HepG2 (cell line): Measurements from ENCODE around the gene NDUFS5. TPM values are rescaled to one million over a fixed set of nuclear protein-coding genes. Genes with fewer than 3 reads are reported as not detected.

Experiments used
- CBX2 ChIP-seq, 2 experiments: fragments of 200-600 bp in 1 of 2; sonication (generic); formaldehyde crosslinking in 1 of 2; IDR thresholded peaks; 2 replicates each; pipeline versions ENCODE4 v1.7.0 to v1.8.1; 2018 to 2022; ENCODE audit warnings: low read depth in 2 of 2, low read length in 1 of 2, mild to moderate bottlenecking in 1 of 2, missing genetic modification reagents in 1 of 2
- ELF3 ChIP-seq: IDR thresholded peaks from 2 replicates; pipeline ENCODE4 v1.6.1; 2016; ENCODE audit warnings: missing genetic modification reagents, missing compliant biosample characterization
- IRF1 ChIP-seq: sonication (generic); formaldehyde crosslinking; IDR thresholded peaks from 2 replicates; pipeline ENCODE4 v1.4.0; 2020; ENCODE audit warnings: low read depth, mild to moderate bottlenecking, missing genetic modification reagents
- KDM5B ChIP-seq: sonication (generic); formaldehyde crosslinking; IDR thresholded peaks from 2 replicates; pipeline ENCODE4 v1.4.0; 2020; ENCODE audit warnings: missing genetic modification reagents, mild to moderate bottlenecking, borderline replicate concordance
- PHF20 ChIP-seq: sonication (generic); formaldehyde crosslinking; IDR thresholded peaks from 2 replicates; pipeline ENCODE4 v1.5.0; 2020; ENCODE audit warnings: mild to moderate bottlenecking, missing genetic modification reagents
- SATB2 ChIP-seq: sonication (generic); formaldehyde crosslinking; IDR thresholded peaks from 2 replicates; pipeline ENCODE4 v1.5.0; 2020; ENCODE audit warnings: missing genetic modification reagents
- SMYD3 ChIP-seq: sonication (generic); formaldehyde crosslinking; IDR thresholded peaks from 2 replicates; pipeline ENCODE4 v1.8.1; 2023; ENCODE audit warnings: mild to moderate bottlenecking, missing genetic modification reagents
- SNAI1 ChIP-seq: sonication (generic); formaldehyde crosslinking; IDR thresholded peaks from 2 replicates; pipeline ENCODE4 v1.5.0; 2020; ENCODE audit warnings: mild to moderate bottlenecking, missing genetic modification reagents, borderline replicate concordance
- TFAP4 ChIP-seq: sonication (generic); IDR thresholded peaks from 2 replicates; pipeline ENCODE4 v1.6.1; 2016; ENCODE audit warnings: low read depth, borderline replicate concordance
- ZBTB34 ChIP-seq: sonication (generic); formaldehyde crosslinking; IDR thresholded peaks from 2 replicates; pipeline ENCODE4 v1.8.0; 2022; ENCODE audit warnings: mild to moderate bottlenecking, missing genetic modification reagents
- ZEB1 ChIP-seq: IDR thresholded peaks from 2 replicates; pipeline ENCODE4 v1.6.1; 2012; ENCODE audit warnings: mild to moderate bottlenecking, low read depth, inconsistent platforms; ENCODE audit not compliant: insufficient replicate concordance
- ZNF34 ChIP-seq: sonication (generic); formaldehyde crosslinking; IDR thresholded peaks from 2 replicates; pipeline ENCODE4 v1.4.0; 2020; ENCODE audit warnings: mild to moderate bottlenecking, missing genetic modification reagents, borderline replicate concordance
- ZNF430 ChIP-seq: sonication (generic); formaldehyde crosslinking; IDR thresholded peaks from 2 replicates; pipeline ENCODE4 v1.9.0; 2021; ENCODE audit warnings: mild to moderate bottlenecking, missing genetic modification reagents
- ZNF44 ChIP-seq: sonication (generic); formaldehyde crosslinking; IDR thresholded peaks from 2 replicates; pipeline ENCODE4 v1.5.1; 2020; ENCODE audit warnings: mild to moderate bottlenecking, missing genetic modification reagents
- ZNF670 ChIP-seq: sonication (generic); formaldehyde crosslinking; IDR thresholded peaks from 2 replicates; pipeline ENCODE4 v1.8.0; 2022; ENCODE audit warnings: mild to moderate bottlenecking, missing genetic modification reagents, borderline replicate concordance
- ZNF781 ChIP-seq: sonication (generic); formaldehyde crosslinking; IDR thresholded peaks from 2 replicates; pipeline ENCODE4 v1.5.1; 2020; ENCODE audit warnings: borderline replicate concordance, mild to moderate bottlenecking, missing genetic modification reagents; ENCODE audit errors: not compliant biosample characterization
- polyA plus RNA-seq, 8 experiments: library from polyadenylated mRNA; depleted of rRNA in 3 of 8; stranded (reverse) in 7 of 8; unstranded in 1 of 8; fragments of >200 nt; fragmentation: Illumina TruSeq in 4 of 8; extraction: Trizol in 4 of 8; gene quantifications; 2 replicates each; pipeline versions ENCODE4 v1.2.1 to v1.2.3, GENCODE V29; 2011 to 2016; ENCODE audit warnings: low read depth in 4 of 8, missing spikeins in 1 of 8, mixed read lengths in 1 of 8; ENCODE audit not compliant: insufficient read depth in 1 of 8
- total RNA-seq, 5 experiments: library from RNA; depleted of rRNA; stranded (reverse); fragments of >200 nt; fragmentation: Illumina TruSeq; extraction: Trizol; gene quantifications; 2 replicates each; pipeline ENCODE4 v1.2.3, GENCODE V29; 2016; ENCODE audit warnings: low read depth in 1 of 5
- TF ChIP-seq, protein P1 (sequence below): sonication (generic); formaldehyde crosslinking; IDR thresholded peaks from 2 replicates; pipeline ENCODE4 v1.9.0; 2021; ENCODE audit warnings: mild to moderate bottlenecking, missing genetic modification reagents

The NDUFS5 gene
- total and polyA plus RNA-seq, 2 of the 13 experiments (the other 11 are each of a cell fraction or from before 2014, with no cell fraction given): 263 to 466 TPM

DNA sequence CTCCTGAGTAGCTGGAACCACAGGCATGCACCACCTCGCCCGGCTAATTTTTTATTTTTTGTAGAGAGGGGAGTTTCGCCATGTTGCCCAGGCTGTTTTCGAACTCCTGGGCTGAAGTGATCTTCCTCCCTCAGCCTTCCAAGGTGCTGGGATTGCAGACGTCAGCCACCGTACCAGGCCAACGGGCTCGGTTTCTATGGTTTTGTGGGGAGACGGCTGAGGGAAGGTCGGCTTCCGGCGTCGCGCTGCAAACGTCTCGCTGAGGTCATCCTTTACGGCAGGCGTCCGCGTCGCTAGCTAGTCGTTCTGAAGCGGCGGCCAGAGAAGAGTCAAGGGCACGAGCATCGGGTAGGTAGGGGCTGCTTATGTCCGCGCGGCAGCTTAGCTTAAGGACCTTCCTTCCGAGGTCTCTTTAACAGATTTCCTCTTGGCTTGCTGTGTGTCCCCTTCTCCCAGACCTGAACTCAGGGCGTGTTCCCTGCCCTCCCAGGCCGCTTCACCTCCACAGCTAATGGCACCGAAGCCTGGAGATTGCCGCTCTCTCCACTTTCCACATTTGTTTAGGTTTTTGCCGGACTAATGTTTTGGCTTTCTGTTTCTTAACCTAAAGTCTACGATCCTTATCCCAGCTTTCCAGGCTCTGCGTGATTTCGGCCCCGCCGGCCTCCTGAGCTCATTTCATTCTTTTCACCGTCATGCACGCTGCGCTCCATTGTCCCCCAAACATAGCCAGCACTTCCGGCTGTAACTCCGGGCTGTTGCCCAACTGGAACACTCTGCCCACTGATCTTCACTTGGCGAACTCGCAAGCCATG lies at the start of gene NDUFS5 (continued):
- TF ChIP-seq IRF1 (CRISPR knock-in tag) (no peak), ZNF34 (CRISPR knock-in tag) (no peak), ELF3 (CRISPR knock-in tag) (peak; percentile 40; the same call in 1 of the 2 replicates), PHF20 (CRISPR knock-in tag) (peak; percentile 77), ZNF781 (CRISPR knock-in tag) (peak; percentile 11), SNAI1 (CRISPR knock-in tag) (0 out of 2 replicates have a peak, but pooled peaks have one; percentile 76), ZNF44 (CRISPR knock-in tag) (no peak), ZBTB34 (CRISPR knock-in tag) (peak; percentile 70; the same call in 1 of the 2 replicates), CBX2 (IDR thresholded peaks at IDR 0.05; ENCODE audit: low read depth, low read length) (no peak), CBX2 (CRISPR knock-in tag; IDR thresholded peaks at IDR 0.05; ENCODE audit: low read depth) (no peak), TFAP4 (peak; percentile 12; the same call in 1 of the 2 replicates), SATB2 (CRISPR knock-in tag) (0 out of 2 replicates have a peak, but pooled peaks have one; percentile 67), ZEB1 (no peak), KDM5B (CRISPR knock-in tag) (peak; percentile 78; the same call in 1 of the 2 replicates), ZNF430 (CRISPR knock-in tag) (peak; percentile 39; the same call in 1 of the 2 replicates), SMYD3 (CRISPR knock-in tag) (peak; percentile 49; the same call in 1 of the 2 replicates), ZNF670 (no peak)
- TF ChIP-seq, protein P1, sequence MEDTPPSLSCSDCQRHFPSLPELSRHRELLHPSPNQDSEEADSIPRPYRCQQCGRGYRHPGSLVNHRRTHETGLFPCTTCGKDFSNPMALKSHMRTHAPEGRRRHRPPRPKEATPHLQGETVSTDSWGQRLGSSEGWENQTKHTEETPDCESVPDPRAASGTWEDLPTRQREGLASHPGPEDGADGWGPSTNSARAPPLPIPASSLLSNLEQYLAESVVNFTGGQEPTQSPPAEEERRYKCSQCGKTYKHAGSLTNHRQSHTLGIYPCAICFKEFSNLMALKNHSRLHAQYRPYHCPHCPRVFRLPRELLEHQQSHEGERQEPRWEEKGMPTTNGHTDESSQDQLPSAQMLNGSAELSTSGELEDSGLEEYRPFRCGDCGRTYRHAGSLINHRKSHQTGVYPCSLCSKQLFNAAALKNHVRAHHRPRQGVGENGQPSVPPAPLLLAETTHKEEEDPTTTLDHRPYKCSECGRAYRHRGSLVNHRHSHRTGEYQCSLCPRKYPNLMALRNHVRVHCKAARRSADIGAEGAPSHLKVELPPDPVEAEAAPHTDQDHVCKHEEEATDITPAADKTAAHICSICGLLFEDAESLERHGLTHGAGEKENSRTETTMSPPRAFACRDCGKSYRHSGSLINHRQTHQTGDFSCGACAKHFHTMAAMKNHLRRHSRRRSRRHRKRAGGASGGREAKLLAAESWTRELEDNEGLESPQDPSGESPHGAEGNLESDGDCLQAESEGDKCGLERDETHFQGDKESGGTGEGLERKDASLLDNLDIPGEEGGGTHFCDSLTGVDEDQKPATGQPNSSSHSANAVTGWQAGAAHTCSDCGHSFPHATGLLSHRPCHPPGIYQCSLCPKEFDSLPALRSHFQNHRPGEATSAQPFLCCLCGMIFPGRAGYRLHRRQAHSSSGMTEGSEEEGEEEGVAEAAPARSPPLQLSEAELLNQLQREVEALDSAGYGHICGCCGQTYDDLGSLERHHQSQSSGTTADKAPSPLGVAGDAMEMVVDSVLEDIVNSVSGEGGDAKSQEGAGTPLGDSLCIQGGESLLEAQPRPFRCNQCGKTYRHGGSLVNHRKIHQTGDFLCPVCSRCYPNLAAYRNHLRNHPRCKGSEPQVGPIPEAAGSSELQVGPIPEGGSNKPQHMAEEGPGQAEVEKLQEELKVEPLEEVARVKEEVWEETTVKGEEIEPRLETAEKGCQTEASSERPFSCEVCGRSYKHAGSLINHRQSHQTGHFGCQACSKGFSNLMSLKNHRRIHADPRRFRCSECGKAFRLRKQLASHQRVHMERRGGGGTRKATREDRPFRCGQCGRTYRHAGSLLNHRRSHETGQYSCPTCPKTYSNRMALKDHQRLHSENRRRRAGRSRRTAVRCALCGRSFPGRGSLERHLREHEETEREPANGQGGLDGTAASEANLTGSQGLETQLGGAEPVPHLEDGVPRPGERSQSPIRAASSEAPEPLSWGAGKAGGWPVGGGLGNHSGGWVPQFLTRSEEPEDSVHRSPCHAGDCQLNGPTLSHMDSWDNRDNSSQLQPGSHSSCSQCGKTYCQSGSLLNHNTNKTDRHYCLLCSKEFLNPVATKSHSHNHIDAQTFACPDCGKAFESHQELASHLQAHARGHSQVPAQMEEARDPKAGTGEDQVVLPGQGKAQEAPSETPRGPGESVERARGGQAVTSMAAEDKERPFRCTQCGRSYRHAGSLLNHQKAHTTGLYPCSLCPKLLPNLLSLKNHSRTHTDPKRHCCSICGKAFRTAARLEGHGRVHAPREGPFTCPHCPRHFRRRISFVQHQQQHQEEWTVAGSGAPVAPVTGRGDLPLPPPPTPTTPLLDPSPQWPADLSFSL (CRISPR knock-in tag): no peak
